ENCODE data around the gene GPATCH1.
"Not testable (repeated sequence)": the region's sequence is repeated elsewhere in the genome, so short reads cannot be mapped to it uniquely, and the experiment has no call there.

The GPATCH1 gene

GRCh38 chr19:33158365-33158764 lies 77.4 kb downstream of the GPATCH1 start:
- no peak for DNase-seq (ENCODE audit: low spot score)

GRCh38 chr19:33159149-33159548 lies 78.2 kb downstream of the GPATCH1 start:
- DNase-seq (ENCODE audit: low spot score): no peak

GRCh38 chr19:33159893-33160292 lies 78.9 kb downstream of the GPATCH1 start:
- no peak for DNase-seq (ENCODE audit: low spot score)

GRCh38 chr19:33161201-33161600 lies 80.2 kb downstream of the GPATCH1 start:
- DNase-seq (ENCODE audit: low spot score): no peak

GRCh38 chr19:33163481-33163880 lies 82.5 kb downstream of the GPATCH1 start:
- no peak for DNase-seq (ENCODE audit: low spot score)

- DNase-seq (ENCODE audit: low spot score): not testable (repeated sequence)
These were observed 85.1 kb downstream of the GPATCH1 start for GRCh38 chr19:33166037-33166436.

GRCh38 chr19:33167438-33167837 lies 86.5 kb downstream of the GPATCH1 start:
- no peak for DNase-seq (ENCODE audit: low spot score)

- no peak for DNase-seq (ENCODE audit: low spot score)
These were observed 87.5 kb downstream of the GPATCH1 start for GRCh38 chr19:33168528-33168927.

- DNase-seq (ENCODE audit: low spot score): no peak
These were observed 90.3 kb downstream of the GPATCH1 start for GRCh38 chr19:33171222-33171795.

- no peak for DNase-seq (ENCODE audit: low spot score)
These were observed 91.0 kb downstream of the GPATCH1 start for GRCh38 chr19:33171916-33172359.

- DNase-seq (ENCODE audit: low spot score): no peak
These were observed 93.2 kb downstream of the GPATCH1 start for GRCh38 chr19:33174186-33174585.

- no peak for DNase-seq (ENCODE audit: low spot score)
These were observed 94.3 kb downstream of the GPATCH1 start for GRCh38 chr19:33175156-33175782.

GRCh38 chr19:33175886-33176669 lies 95.1 kb downstream of the GPATCH1 start:
- DNase-seq (ENCODE audit: low spot score): no peak

- DNase-seq (ENCODE audit: low spot score): peak; percentile 100
These were observed 95.9 kb downstream of the GPATCH1 start for GRCh38 chr19:33176670-33177416.

- no peak for DNase-seq (ENCODE audit: low spot score)
These were observed 96.5 kb downstream of the GPATCH1 start for GRCh38 chr19:33177417-33177979.
